ENCODE data around the gene USP36.

GRCh38 chr17:78834571-78834970 is 6.0 kb downstream of the USP36 start:
- TF ChIP-seq CTCF (IDR thresholded peaks at IDR 0.05) (no peak), POLR2A (IDR thresholded peaks at IDR 0.05) (no peak)

Measured in right lobe of liver (tissue), 4 donors.